ENCODE measurements around the gene NR2C2. TPM values are rescaled to one million over a fixed set of nuclear protein-coding genes. Genes with fewer than 3 reads are reported as not detected.

Gene NR2C2
- total RNA-seq, 4 donors from 2014 or later = 24.3 to 58.2 (median 39.9) TPM

- 96 to 98% methylated on average over 19 of the region's 19 CpGs for WGBS, 2 donors
- no peak for DNase-seq (ENCODE audit: low spot score in 2 of 2)
- H3K4me3 ChIP-seq (ENCODE audit: low read depth, poor library complexity, severe bottlenecking) = no peak overlapping the region
- no peak for TF ChIP-seq CTCF (IDR thresholded peaks at IDR 0.05)
- no peak for TF ChIP-seq POLR2A (IDR thresholded peaks at IDR 0.05)
- intact Hi-C loops (cut with DNase I; ENCODE audit: low total_unique reads) = no loop called here
Measured at GRCh38 chr3:15056676-15057404, 109.5 kb downstream of the NR2C2 start.

- intact Hi-C loops (cut with DNase I; ENCODE audit: low total_unique reads) = no loop called here
- no peak overlapping the region for H3K4me3 ChIP-seq (ENCODE audit: low read depth, poor library complexity, severe bottlenecking)
- no peak for DNase-seq (ENCODE audit: low spot score in 2 of 2)
- TF ChIP-seq CTCF (IDR thresholded peaks at IDR 0.05) (no peak), POLR2A (IDR thresholded peaks at IDR 0.05) (no peak)
- 93% methylated on average over 3 of the region's 3 CpGs for WGBS, 2 donors
Measured at GRCh38 chr3:15060029-15060428, 112.6 kb downstream of the NR2C2 start.

GRCh38 chr3:15063238-15063637, 115.9 kb downstream of the NR2C2 start:
- TF ChIP-seq CTCF (IDR thresholded peaks at IDR 0.05) (no peak), POLR2A (IDR thresholded peaks at IDR 0.05) (no peak)
- intact Hi-C loops (cut with DNase I; ENCODE audit: low total_unique reads) = no loop called here
- 82 to 87% methylated on average over 4 of the region's 4 CpGs for WGBS, 2 donors
- no peak overlapping the region for H3K4me3 ChIP-seq (ENCODE audit: low read depth, poor library complexity, severe bottlenecking)
- no peak for DNase-seq (ENCODE audit: low spot score in 2 of 2)

GRCh38 chr3:15063656-15064286, 116.4 kb downstream of the NR2C2 start:
- intact Hi-C loops (cut with DNase I; ENCODE audit: low total_unique reads) = no loop called here
- H3K4me3 ChIP-seq (ENCODE audit: low read depth, poor library complexity, severe bottlenecking) = no peak overlapping the region
- no peak for DNase-seq (ENCODE audit: low spot score in 2 of 2)
- 81 to 91% methylated on average over 13 of the region's 13 CpGs for WGBS, 2 donors
- no peak for TF ChIP-seq CTCF (IDR thresholded peaks at IDR 0.05)
- TF ChIP-seq POLR2A (IDR thresholded peaks at IDR 0.05) = no peak

GRCh38 chr3:15064299-15064834, 117.0 kb downstream of the NR2C2 start:
- 0 to 1% methylated on average over 25 of the region's 25 CpGs for WGBS, 2 donors
- DNase-seq (ENCODE audit: low spot score in 2 of 2) = no peak
- H3K4me3 ChIP-seq (ENCODE audit: low read depth, poor library complexity, severe bottlenecking) = peak overlapping the region; percentile 89
- TF ChIP-seq CTCF (IDR thresholded peaks at IDR 0.05) (no peak), POLR2A (IDR thresholded peaks at IDR 0.05) (no peak)
- intact Hi-C loops (cut with DNase I; ENCODE audit: low total_unique reads) = no loop called here
